Left ventricle myocardium inferior (tissue), 1 donor: ENCODE data around the gene PITPNC1. TPM values are rescaled to one million over a fixed set of nuclear protein-coding genes. Genes with fewer than 3 reads are reported as not detected.

Source experiments
- DNase-seq: peaks from one replicate; pipeline ENCODE4 v3.0.0-alpha.2; 2020
- H3K27ac ChIP-seq: fragments of 200-600 bp; replicated peaks from 2 replicates; pipeline ENCODE4 v1.8.0; 2021
- H3K27me3 ChIP-seq: fragments of 200-600 bp; 2 replicates; pipeline ENCODE4 v1.8.0; 2021; ENCODE audit warnings: low read depth
- H3K36me3 ChIP-seq: fragments of 200-600 bp; 2 replicates; pipeline ENCODE4 v1.8.0; 2021
- H3K4me1 ChIP-seq: fragments of 200-600 bp; 2 replicates; pipeline ENCODE4 v1.8.0; 2021
- H3K4me3 ChIP-seq: fragments of 200-600 bp; 2 replicates; pipeline ENCODE4 v1.8.0; 2021; ENCODE audit warnings: mild to moderate bottlenecking, moderate library complexity
- H3K9me3 ChIP-seq: fragments of 200-600 bp; replicated peaks from 2 replicates; pipeline ENCODE4 v1.8.0; 2021
- CTCF ChIP-seq: fragments of 200-600 bp; IDR thresholded peaks from 2 replicates; pipeline ENCODE4 v1.8.0; 2021; ENCODE audit warnings: antibody characterized with exemption, mild to moderate bottlenecking, borderline replicate concordance
- intact Hi-C: fragments of 100-400 bp; cut with micrococcal nuclease; formaldehyde crosslinking; loops from one replicate; pipeline ENCODE4 v1.11.0; 2022
- total RNA-seq: library from RNA; stranded (reverse); fragmentation: NEBNext Ultra II Directional; extraction: Animal tissue kit (Norgen Biotek cat#: 25700); gene quantifications from one replicate; pipeline ENCODE4 v1.2.1, GENCODE V29; 2021
- donor health status: DM: no; HTN: yes; CAD: no; lungs with severe emphysema.

PITPNC1 gene
- total RNA-seq, 1 donor from 2014 or later: 8.1 TPM

- H3K27ac ChIP-seq: peak overlapping the region; percentile 9
- no peaks in the 10 kb centered on the region for H3K9me3 ChIP-seq
- H3K36me3 ChIP-seq: peaks cover 16% of the 10 kb centered on the region
- no peak for DNase-seq
- no peaks in the 10 kb centered on the region for H3K27me3 ChIP-seq
- peaks cover 63% of the 10 kb centered on the region for H3K4me1 ChIP-seq
- intact Hi-C loops: no loop called here
- H3K4me3 ChIP-seq: no peak overlapping the region
- TF ChIP-seq CTCF: no peak
These were observed 259.2 kb downstream of the PITPNC1 start for GRCh38 chr17:67636312-67636711.

- Histone ChIP-seq H3K4me1 (peaks cover 63% of the 10 kb centered on the region), H3K9me3 (no peaks in the 10 kb centered on the region), H3K4me3 (no peak overlapping the region)
These were observed 259.9 kb downstream of the PITPNC1 start for GRCh38 chr17:67636834-67637520.

GRCh38 chr17:67637901-67638641 is 261.0 kb downstream of the PITPNC1 start:
- no peaks in the 10 kb centered on the region for H3K27me3 ChIP-seq
- no peak for TF ChIP-seq CTCF
- H3K4me3 ChIP-seq: no peak overlapping the region
- H3K36me3 ChIP-seq: peaks cover 4% of the 10 kb centered on the region
- no peak for DNase-seq
- intact Hi-C loops: no loop called here
- no peaks in the 10 kb centered on the region for H3K9me3 ChIP-seq
- H3K27ac ChIP-seq: peak overlapping the region; percentile 55
- peaks cover 68% of the 10 kb centered on the region for H3K4me1 ChIP-seq

More at GRCh38 chr17:67636834-67637520, 259.9 kb downstream of the PITPNC1 start:
- Histone ChIP-seq H3K36me3 (peaks cover 15% of the 10 kb centered on the region), H3K27me3 (no peaks in the 10 kb centered on the region), H3K27ac (peak overlapping the region; percentile 9)
- intact Hi-C loops: no loop called here
- TF ChIP-seq CTCF: no peak
- no peak for DNase-seq

- Histone ChIP-seq H3K9me3 (no peaks in the 10 kb centered on the region), H3K4me3 (no peak overlapping the region), H3K36me3 (no peaks in the 10 kb centered on the region), H3K4me1 (peaks cover 65% of the 10 kb centered on the region), H3K27ac (peak overlapping the region; percentile 55), H3K27me3 (no peaks in the 10 kb centered on the region)
- TF ChIP-seq CTCF: no peak
- intact Hi-C loops: no loop called here
- DNase-seq: no peak
These were observed 261.8 kb downstream of the PITPNC1 start for GRCh38 chr17:67638871-67639270.

- Histone ChIP-seq H3K4me1 (peaks cover 59% of the 10 kb centered on the region), H3K4me3 (no peak overlapping the region), H3K27ac (peak overlapping the region; percentile 55), H3K36me3 (no peaks in the 10 kb centered on the region), H3K9me3 (no peaks in the 10 kb centered on the region), H3K27me3 (no peaks in the 10 kb centered on the region)
- intact Hi-C loops: no loop called here
- no peak for DNase-seq
- TF ChIP-seq CTCF: no peak
These were observed 262.5 kb downstream of the PITPNC1 start for GRCh38 chr17:67639555-67639954.
